Stimulated activated CD8-positive, alpha-beta memory T cell treated with anti-CD3 and anti-CD28 coated beads, Interleukin-15, amount 100 ng/mL, for 4 hours (primary cell): ENCODE measurements around the gene CNGB1.

Source experiments
- DNase-seq, 2 donors: peaks; one replicate each; pipeline ENCODE4 v3.0.0-alpha.2; 2020; ENCODE audit warnings: low read depth in 2 of 2

The CNGB1 gene

GRCh38 chr16:57972306-57972705 lies 1.4 kb upstream of the CNGB1 start:
- DNase-seq, result no peak

- no peak for DNase-seq
Observed at GRCh38 chr16:57971848-57972247, 920 bp upstream of the CNGB1 start.

- DNase-seq, result no peak
Observed at GRCh38 chr16:57970319-57970718, 609 bp downstream of the CNGB1 start.

GRCh38 chr16:57969451-57970123 lies 1.3 kb downstream of the CNGB1 start:
- no peak for DNase-seq

- DNase-seq, result no peak
Observed at GRCh38 chr16:57967916-57968315, 3.0 kb downstream of the CNGB1 start.

- no peak for DNase-seq
Observed at GRCh38 chr16:57966986-57967385, 3.9 kb downstream of the CNGB1 start.

GRCh38 chr16:57966204-57966771 lies 4.6 kb downstream of the CNGB1 start:
- no peak for DNase-seq

GRCh38 chr16:57964157-57964700 lies 6.7 kb downstream of the CNGB1 start:
- DNase-seq, result no peak

- DNase-seq, result no peak
Observed at GRCh38 chr16:57962756-57963155, 8.2 kb downstream of the CNGB1 start.

GRCh38 chr16:57962046-57962445 lies 8.9 kb downstream of the CNGB1 start:
- no peak for DNase-seq

- DNase-seq, result no peak
Observed at GRCh38 chr16:57961538-57961937, 9.4 kb downstream of the CNGB1 start.

GRCh38 chr16:57960826-57961472 lies 10.0 kb downstream of the CNGB1 start:
- DNase-seq, result no peak

GRCh38 chr16:57960310-57960709 lies 10.6 kb downstream of the CNGB1 start:
- no peak for DNase-seq

- DNase-seq, result no peak
Observed at GRCh38 chr16:57959804-57960203, 11.1 kb downstream of the CNGB1 start.

GRCh38 chr16:57959121-57959520 lies 11.8 kb downstream of the CNGB1 start:
- DNase-seq, result no peak

- DNase-seq, result no peak
Observed at GRCh38 chr16:57958544-57958943, 12.4 kb downstream of the CNGB1 start.

- no peak for DNase-seq
Observed at GRCh38 chr16:57957673-57958392, 13.1 kb downstream of the CNGB1 start.

GRCh38 chr16:57956924-57957672 lies 13.8 kb downstream of the CNGB1 start:
- no peak for DNase-seq

GRCh38 chr16:57956270-57956808 lies 14.6 kb downstream of the CNGB1 start:
- no peak for DNase-seq

- no peak for DNase-seq
Observed at GRCh38 chr16:57955572-57956188, 15.2 kb downstream of the CNGB1 start.

GRCh38 chr16:57953857-57954256 lies 17.1 kb downstream of the CNGB1 start:
- no peak for DNase-seq
